ENCODE data around the gene SPTBN4.
A peak's percentile ranks its signal among the peaks of the same experiment; 100 is the strongest.

DNA sequence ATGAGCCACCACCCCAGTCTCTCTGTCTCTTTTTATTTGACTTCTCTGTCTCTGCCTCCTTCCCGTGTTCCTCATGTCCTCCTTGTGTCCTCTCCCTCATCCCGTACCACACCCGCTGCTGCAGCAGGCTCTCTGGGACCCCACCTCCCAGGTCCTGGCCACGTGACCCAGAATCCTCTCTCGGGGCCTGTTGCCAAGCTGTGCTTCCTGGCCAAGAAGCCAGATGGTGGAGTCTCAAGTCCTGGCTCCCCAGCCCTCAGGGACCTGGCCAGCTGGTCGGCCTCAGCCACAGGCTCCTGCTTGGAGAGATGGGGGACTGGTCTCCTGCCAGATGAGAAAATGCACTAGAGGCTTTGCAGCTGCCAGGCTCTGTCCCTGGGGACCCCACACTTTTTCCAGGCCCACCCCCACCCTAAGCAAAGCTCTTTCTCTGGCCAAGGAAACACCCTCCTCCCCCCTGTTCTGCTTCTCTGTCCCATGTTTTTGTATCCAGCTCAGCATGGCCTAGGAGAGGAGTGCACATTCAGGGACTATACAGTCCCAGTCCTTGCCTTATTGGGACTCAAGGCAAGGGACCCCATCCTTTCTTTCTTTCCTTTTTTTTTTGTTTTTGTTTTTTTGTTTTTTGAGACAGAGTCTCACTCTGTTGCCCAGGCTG is 75.5 kb downstream of the SPTBN4 start:
- peak in 1 of 3 donors; percentile 35 for TF ChIP-seq POLR2AphosphoS5 (IDR thresholded peaks at IDR 0.05)
- TF ChIP-seq, protein P1, sequence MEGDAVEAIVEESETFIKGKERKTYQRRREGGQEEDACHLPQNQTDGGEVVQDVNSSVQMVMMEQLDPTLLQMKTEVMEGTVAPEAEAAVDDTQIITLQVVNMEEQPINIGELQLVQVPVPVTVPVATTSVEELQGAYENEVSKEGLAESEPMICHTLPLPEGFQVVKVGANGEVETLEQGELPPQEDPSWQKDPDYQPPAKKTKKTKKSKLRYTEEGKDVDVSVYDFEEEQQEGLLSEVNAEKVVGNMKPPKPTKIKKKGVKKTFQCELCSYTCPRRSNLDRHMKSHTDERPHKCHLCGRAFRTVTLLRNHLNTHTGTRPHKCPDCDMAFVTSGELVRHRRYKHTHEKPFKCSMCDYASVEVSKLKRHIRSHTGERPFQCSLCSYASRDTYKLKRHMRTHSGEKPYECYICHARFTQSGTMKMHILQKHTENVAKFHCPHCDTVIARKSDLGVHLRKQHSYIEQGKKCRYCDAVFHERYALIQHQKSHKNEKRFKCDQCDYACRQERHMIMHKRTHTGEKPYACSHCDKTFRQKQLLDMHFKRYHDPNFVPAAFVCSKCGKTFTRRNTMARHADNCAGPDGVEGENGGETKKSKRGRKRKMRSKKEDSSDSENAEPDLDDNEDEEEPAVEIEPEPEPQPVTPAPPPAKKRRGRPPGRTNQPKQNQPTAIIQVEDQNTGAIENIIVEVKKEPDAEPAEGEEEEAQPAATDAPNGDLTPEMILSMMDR (IDR thresholded peaks at IDR 0.05 in 8 of 11, conservative IDR thresholded peaks at IDR 0.05 in 3 of 11), result no peak
